ENCODE data around the gene BCCIP.

The BCCIP gene

GRCh38 chr10:125840406-125840805 lies 17.1 kb downstream of the BCCIP start:
- no peak for TF ChIP-seq CTCF (conservative IDR thresholded peaks at IDR 0.05; ENCODE audit: low read depth)
- ChIA-PET POLR2A (ENCODE audit: low non-redundant PET) (no interaction called here), CTCF (no interaction called here)
- no peak overlapping the region for H3K27ac ChIP-seq
- DNase-seq (ENCODE audit: low spot score) = no peak

- ChIA-PET CTCF (no interaction called here), POLR2A (ENCODE audit: low non-redundant PET) (no interaction called here)
- no peak for TF ChIP-seq CTCF (conservative IDR thresholded peaks at IDR 0.05; ENCODE audit: low read depth)
- DNase-seq (ENCODE audit: low spot score) = no peak
- no peak overlapping the region for H3K27ac ChIP-seq
Measured at GRCh38 chr10:125840955-125841354, 17.6 kb downstream of the BCCIP start.

GRCh38 chr10:125843603-125844329 lies 20.4 kb downstream of the BCCIP start:
- no peak for TF ChIP-seq CTCF (conservative IDR thresholded peaks at IDR 0.05; ENCODE audit: low read depth)
- ChIA-PET POLR2A (ENCODE audit: low non-redundant PET) (no interaction called here), CTCF (interaction anchor here (0.6 kb wide), 1 partner anchor 15 kb away, joined by 3 read pairs; no protein-coding TSS in a partner anchor)

GRCh38 chr10:125844751-125845221 lies 21.4 kb downstream of the BCCIP start:
- ChIA-PET POLR2A (ENCODE audit: low non-redundant PET) (interaction anchor here (0.7 kb wide), 1 partner anchor 33 kb away, joined by 3 read pairs; no protein-coding TSS in a partner anchor), CTCF (interaction anchor here (0.6 kb wide), 1 partner anchor 10 kb away, joined by 3 read pairs; no protein-coding TSS in a partner anchor)
- DNase-seq (ENCODE audit: low spot score) = no peak
- TF ChIP-seq CTCF (conservative IDR thresholded peaks at IDR 0.05; ENCODE audit: low read depth) = no peak
- H3K27ac ChIP-seq = no peak overlapping the region

More at GRCh38 chr10:125843603-125844329, 20.4 kb downstream of the BCCIP start:
- H3K27ac ChIP-seq = no peak overlapping the region
- no peak for DNase-seq (ENCODE audit: low spot score)

GRCh38 chr10:125845617-125846016 lies 22.3 kb downstream of the BCCIP start:
- H3K27ac ChIP-seq = no peak overlapping the region
- no peak for TF ChIP-seq CTCF (conservative IDR thresholded peaks at IDR 0.05; ENCODE audit: low read depth)
- DNase-seq (ENCODE audit: low spot score) = no peak
- CTCF ChIA-PET = no interaction called here
- POLR2A ChIA-PET (ENCODE audit: low non-redundant PET) = no interaction called here

- ChIA-PET CTCF (interaction anchor here (0.5 to 0.6 kb wide), 2 partner anchors 58 to 89 kb away, joined by 3 to 4 read pairs; no protein-coding TSS in a partner anchor), POLR2A (ENCODE audit: low non-redundant PET) (no interaction called here)
- no peak for DNase-seq (ENCODE audit: low spot score)
- no peak overlapping the region for H3K27ac ChIP-seq
- no peak for TF ChIP-seq CTCF (conservative IDR thresholded peaks at IDR 0.05; ENCODE audit: low read depth)
Measured at GRCh38 chr10:125846894-125847293, 23.5 kb downstream of the BCCIP start.
